Measurements from ENCODE around the gene PRTN3.
"Not testable (repeated sequence)": the region's sequence is repeated elsewhere in the genome, so short reads cannot be mapped to it uniquely, and the experiment has no call there.

PRTN3 gene

GRCh38 chr19:845707-846521, 5.1 kb downstream of the PRTN3 start:
- DNase-seq (ENCODE audit: low read depth) = no peak

GRCh38 chr19:848386-848921, 7.7 kb downstream of the PRTN3 start:
- no peak for DNase-seq (ENCODE audit: low read depth)

GRCh38 chr19:849195-849594, 8.4 kb downstream of the PRTN3 start:
- DNase-seq (ENCODE audit: low read depth) = not testable (repeated sequence)

GRCh38 chr19:850221-850978, 9.6 kb downstream of the PRTN3 start:
- no peak for DNase-seq (ENCODE audit: low read depth)

- no peak for DNase-seq (ENCODE audit: low read depth)
Measured at GRCh38 chr19:850979-851335, 10.2 kb downstream of the PRTN3 start.

GRCh38 chr19:852136-853013, 11.6 kb downstream of the PRTN3 start, which contains the start of gene ELANE:
Gene ELANE, plus strand, starts transcription at chr19:852303. Its CDS starts 26 bp downstream, at chr19:852329.
- no peak for DNase-seq (ENCODE audit: low read depth)

GRCh38 chr19:853014-853585, 12.3 kb downstream of the PRTN3 start:
- DNase-seq (ENCODE audit: low read depth) = no peak

- DNase-seq (ENCODE audit: low read depth) = not testable (repeated sequence)
Measured at GRCh38 chr19:853614-854220, 12.9 kb downstream of the PRTN3 start.

GRCh38 chr19:854549-854948, 13.8 kb downstream of the PRTN3 start:
- no peak for DNase-seq (ENCODE audit: low read depth)

GRCh38 chr19:855142-855541, 14.3 kb downstream of the PRTN3 start:
- DNase-seq (ENCODE audit: low read depth) = no peak

- DNase-seq (ENCODE audit: low read depth) = no peak
Measured at GRCh38 chr19:855566-856120, 14.8 kb downstream of the PRTN3 start.

GRCh38 chr19:858284-858683, 17.5 kb downstream of the PRTN3 start:
- no peak for DNase-seq (ENCODE audit: low read depth)

- DNase-seq (ENCODE audit: low read depth) = no peak
Measured at GRCh38 chr19:858868-859843, 18.4 kb downstream of the PRTN3 start, which contains the start of gene CFD. Gene CFD, plus strand, starts transcription at chr19:859664. Its CDS starts 26 bp downstream, at chr19:859690.

- no peak for DNase-seq (ENCODE audit: low read depth)
Measured at GRCh38 chr19:861141-861755, 20.4 kb downstream of the PRTN3 start.

GRCh38 chr19:861756-862580, 21.2 kb downstream of the PRTN3 start:
- DNase-seq (ENCODE audit: low read depth) = peak; percentile 51

- peak; percentile 67 for DNase-seq (ENCODE audit: low read depth)
Measured at GRCh38 chr19:862581-863314, 21.9 kb downstream of the PRTN3 start.

GRCh38 chr19:863315-863620, 22.5 kb downstream of the PRTN3 start:
- no peak for DNase-seq (ENCODE audit: low read depth)

Data from activated T-helper 1 cell treated with Interleukin-2 at 50 U/mL for 16 hours (primary cell).